ENCODE measurements around the gene RAB9A.
A peak's percentile ranks its signal among the peaks of the same experiment; 100 is the strongest.

The RAB9A gene

GRCh38 chrX:13747836-13748235 is 58.9 kb downstream of the RAB9A start:
- DNase-seq (ENCODE audit: low read depth, low spot score) = peak; percentile 40

GRCh38 chrX:13748486-13748885 is 59.6 kb downstream of the RAB9A start:
- DNase-seq (ENCODE audit: low read depth, low spot score) = no peak

- DNase-seq (ENCODE audit: low read depth, low spot score) = no peak
These were observed 61.3 kb downstream of the RAB9A start for GRCh38 chrX:13750204-13750603.

GRCh38 chrX:13750812-13751211 is 61.9 kb downstream of the RAB9A start:
- DNase-seq (ENCODE audit: low read depth, low spot score) = no peak

GRCh38 chrX:13752141-13752540 is 63.2 kb downstream of the RAB9A start:
- DNase-seq (ENCODE audit: low read depth, low spot score) = no peak

- no peak for DNase-seq (ENCODE audit: low read depth, low spot score)
These were observed 63.7 kb downstream of the RAB9A start for GRCh38 chrX:13752646-13753045.

GRCh38 chrX:13754765-13755164 is 65.8 kb downstream of the RAB9A start:
- no peak for DNase-seq (ENCODE audit: low read depth, low spot score)

- no peak for DNase-seq (ENCODE audit: low read depth, low spot score)
These were observed 66.3 kb downstream of the RAB9A start for GRCh38 chrX:13755254-13755653.

GRCh38 chrX:13756381-13756780 is 67.5 kb downstream of the RAB9A start:
- no peak for DNase-seq (ENCODE audit: low read depth, low spot score)

- DNase-seq (ENCODE audit: low read depth, low spot score) = no peak
These were observed 70.3 kb downstream of the RAB9A start for GRCh38 chrX:13759152-13759718.
